BJ (cell line): ENCODE measurements around the gene LRP2. TPM values are rescaled to one million over a fixed set of nuclear protein-coding genes. Genes with fewer than 3 reads are reported as not detected.

Experiments used
- CTCF ChIA-PET: fragments of 350-600 bp; formaldehyde crosslinking; extraction: SDS; loops from one replicate; lab custom pipeline; 2021; ENCODE audit warnings: antibody characterized with exemption, inconsistent platforms; lab: Yijun Ruan, JAX
- POLR2A ChIA-PET: fragments of 300-600 bp; sonication (Branson Sonifier 250); formaldehyde crosslinking; extraction: SDS; loops from one replicate; lab custom pipeline; 2021; ENCODE audit warnings: antibody characterized with exemption; lab: Charles Lee
- DNase-seq: peaks from one replicate; pipeline ENCODE4 v3.0.0-alpha.2; 2011; ENCODE audit warnings: low read depth
- H3K27me3 ChIP-seq: 2 replicates; pipeline ENCODE4 v1.6.0; 2011; ENCODE audit warnings: low read length; ENCODE audit not compliant: control insufficient read depth, insufficient read depth
- H3K36me3 ChIP-seq: 2 replicates; pipeline ENCODE4 v1.5.1; 2011; ENCODE audit warnings: low read length; ENCODE audit not compliant: control insufficient read depth, insufficient read depth
- H3K4me3 ChIP-seq: 2 replicates; pipeline ENCODE4 v1.5.1; 2011; ENCODE audit warnings: low read depth, mild to moderate bottlenecking, control low read depth, low read length
- CTCF ChIP-seq: IDR thresholded peaks from 2 replicates; pipeline ENCODE4 v1.5.1; 2011; ENCODE audit warnings: low read depth, mild to moderate bottlenecking, control low read depth, inconsistent platforms, low read length, moderate library complexity; ENCODE audit not compliant: insufficient read depth
- polyA plus RNA-seq: library from polyadenylated mRNA; depleted of rRNA; stranded (reverse); fragments of >200 nt; gene quantifications from 2 replicates; pipeline ENCODE4 v1.2.3, GENCODE V29; 2011

The LRP2 gene
- polyA plus RNA-seq, 1 experiment = not detected

- CTCF ChIA-PET = no interaction called here
- H3K27me3 ChIP-seq = no peaks in the 10 kb centered on the region
- no peak for TF ChIP-seq CTCF
- no peaks in the 10 kb centered on the region for H3K36me3 ChIP-seq
- POLR2A ChIA-PET = no interaction called here
- H3K4me3 ChIP-seq = no peak overlapping the region
- DNase-seq = no peak
Measured at GRCh38 chr2:169372561-169372960, 10.2 kb upstream of the LRP2 start.

GRCh38 chr2:169366066-169366465 lies 3.7 kb upstream of the LRP2 start:
- H3K4me3 ChIP-seq = no peak overlapping the region
- DNase-seq = no peak
- ChIA-PET CTCF (no interaction called here), POLR2A (no interaction called here)
- TF ChIP-seq CTCF = no peak
- H3K36me3 ChIP-seq = no peaks in the 10 kb centered on the region
- peaks cover 17% of the 10 kb centered on the region for H3K27me3 ChIP-seq

GRCh38 chr2:169365029-169365480 lies 2.7 kb upstream of the LRP2 start:
- Histone ChIP-seq H3K36me3 (no peaks in the 10 kb centered on the region), H3K4me3 (no peak overlapping the region), H3K27me3 (peaks cover 23% of the 10 kb centered on the region)
- no peak for TF ChIP-seq CTCF
- no peak for DNase-seq
- POLR2A ChIA-PET = no interaction called here
- CTCF ChIA-PET = no interaction called here

- ChIA-PET CTCF (no interaction called here), POLR2A (no interaction called here)
- Histone ChIP-seq H3K36me3 (no peaks in the 10 kb centered on the region), H3K27me3 (peaks cover 23% of the 10 kb centered on the region), H3K4me3 (no peak overlapping the region; the same call in 1 of the 2 replicates)
- no peak for DNase-seq
- TF ChIP-seq CTCF = no peak
Measured at GRCh38 chr2:169363560-169364150, 1.3 kb upstream of the LRP2 start.

- POLR2A ChIA-PET = no interaction called here
- H3K27me3 ChIP-seq = peaks cover 23% of the 10 kb centered on the region
Measured at GRCh38 chr2:169362894-169363559, 693 bp upstream of the LRP2 start.

More at GRCh38 chr2:169362894-169363559, 693 bp upstream of the LRP2 start:
- no peak for DNase-seq
- CTCF ChIA-PET = no interaction called here
- no peaks in the 10 kb centered on the region for H3K36me3 ChIP-seq
- no peak for TF ChIP-seq CTCF
- H3K4me3 ChIP-seq = no peak overlapping the region
